GM23248 (cell line): ENCODE data around the gene CDK7.

ENCODE experiments used
- EZH2 ChIP-seq: fragments of 200-600 bp; sonication (generic); IDR thresholded peaks from 2 replicates; pipeline ENCODE4 v1.6.1; 2018; ENCODE audit warnings: antibody characterized with exemption, mild to moderate bottlenecking; ENCODE audit not compliant: insufficient read depth, poor library complexity, severe bottlenecking
- EZH2phosphoT487 ChIP-seq: fragments of 200-600 bp; sonication (generic); IDR thresholded peaks from 2 replicates; pipeline ENCODE4 v1.6.1; 2018; ENCODE audit warnings: antibody characterized with exemption, moderate library complexity, mild to moderate bottlenecking, low read depth; ENCODE audit not compliant: insufficient read depth

GRCh38 chr5:69212022-69212421 is 22.7 kb upstream of the CDK7 start:
- no peak for TF ChIP-seq EZH2
- TF ChIP-seq EZH2phosphoT487: no peak
